ENCODE results near the gene SHH. TPM values are rescaled to one million over a fixed set of nuclear protein-coding genes. Genes with fewer than 3 reads are reported as not detected.

SHH gene
- total RNA-seq, 6 donors from 2014 or later = 6.1 to 9.6 (median 6.2) TPM

DNA sequence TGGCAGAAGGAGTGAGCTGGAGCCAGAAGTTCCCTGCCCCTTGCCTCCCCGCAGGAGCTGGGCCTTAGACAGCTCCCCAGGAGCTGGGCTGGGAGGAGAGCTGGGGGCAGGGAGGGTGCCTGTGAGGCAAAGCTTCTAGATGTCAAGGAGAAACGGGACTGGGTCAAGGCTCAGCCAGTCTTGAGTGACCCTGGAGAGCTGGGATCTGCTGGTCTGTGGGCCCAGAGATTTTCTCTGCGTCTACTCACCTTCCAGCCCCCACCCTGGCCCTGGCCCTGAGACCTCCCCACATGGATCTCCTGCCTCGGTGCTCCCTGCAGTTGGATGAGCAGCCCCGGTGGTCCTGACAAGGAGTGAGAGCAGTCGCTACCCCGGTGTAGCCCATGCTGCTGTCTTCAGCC lies 20.3 kb upstream of the SHH start:
- Histone ChIP-seq H3K9me3 (no peaks in the 10 kb centered on the region), H3K36me3 (no peaks in the 10 kb centered on the region), H3K27ac (no peak overlapping the region), H3K27me3 (no peaks in the 10 kb centered on the region), H3K4me1 (peaks cover 0 to 3% (median 0%) of the 10 kb centered on the region in 4 donors), H3K4me3 (no peak overlapping the region)
- TF ChIP-seq POLR2AphosphoS5 (IDR thresholded peaks at IDR 0.05) (no peak), EP300 (IDR thresholded peaks at IDR 0.05) (no peak), CTCF (IDR thresholded peaks at IDR 0.05) (no peak), POLR2A (IDR thresholded peaks at IDR 0.05) (no peak)
- peak in 1 of 2 donors; percentile 28 for DNase-seq
- WGBS, 2 donors = 71% methylated on average over 7 of the region's 7 CpGs; no CpG with 5 or more reads in 1 of the 2 donors
- no peak for ATAC-seq (ENCODE audit: low FRiP score in 2 of 2)

DNA sequence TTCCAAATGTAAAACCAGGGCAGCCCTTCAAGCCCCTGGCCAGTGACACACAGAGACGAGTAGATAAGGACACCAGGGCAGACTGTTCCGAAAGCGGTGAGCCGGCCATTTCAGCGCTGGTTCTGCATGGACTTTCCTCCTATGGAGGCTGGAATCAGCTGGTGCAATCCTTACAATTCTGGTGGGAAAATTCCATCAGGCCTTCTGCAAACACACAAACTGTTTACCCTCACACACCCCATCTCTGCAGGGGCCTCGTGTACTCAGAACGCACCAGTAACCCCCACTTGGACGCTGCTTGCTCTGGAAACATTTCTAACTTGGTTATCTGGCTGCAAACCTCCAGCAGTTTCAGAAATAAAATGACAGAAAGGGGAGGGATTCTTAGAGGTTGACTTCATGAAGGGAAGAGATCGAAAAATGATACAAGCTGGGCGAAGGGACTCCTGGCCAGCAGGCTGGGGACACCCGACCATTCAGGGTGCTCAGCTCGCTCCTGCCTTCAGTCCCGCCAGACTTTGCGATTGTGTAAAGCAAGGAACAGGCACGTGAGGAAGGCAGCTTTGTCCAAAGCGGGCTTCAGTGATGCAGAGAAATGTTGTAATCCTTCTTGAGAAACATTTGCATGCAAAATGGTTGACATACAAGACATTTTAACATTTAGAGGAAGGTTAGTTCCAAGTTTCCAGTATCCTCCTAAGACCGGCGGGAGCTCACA lies 19.7 kb upstream of the SHH start:
- WGBS, 2 donors = 68% methylated on average over 14 to 18 of the region's 18 CpGs
- Histone ChIP-seq H3K9me3 (no peaks in the 10 kb centered on the region), H3K27me3 (no peaks in the 10 kb centered on the region), H3K27ac (no peak overlapping the region), H3K36me3 (no peaks in the 10 kb centered on the region), H3K4me3 (no peak overlapping the region), H3K4me1 (peaks cover 0 to 3% (median 0%) of the 10 kb centered on the region in 4 donors)
- ATAC-seq (ENCODE audit: low FRiP score in 2 of 2) = no peak
- DNase-seq = no peak
- TF ChIP-seq POLR2A (IDR thresholded peaks at IDR 0.05) (no peak), CTCF (IDR thresholded peaks at IDR 0.05) (no peak), POLR2AphosphoS5 (IDR thresholded peaks at IDR 0.05) (no peak), EP300 (IDR thresholded peaks at IDR 0.05) (no peak)

GRCh38 chr7:155830961-155831806 lies 18.9 kb upstream of the SHH start:
- H3K4me3 ChIP-seq = no peak overlapping the region
- peaks cover 0 to 3% (median 0%) of the 10 kb centered on the region in 4 donors for H3K4me1 ChIP-seq
- H3K36me3 ChIP-seq = no peaks in the 10 kb centered on the region
- H3K27ac ChIP-seq = no peak overlapping the region
- H3K27me3 ChIP-seq = no peaks in the 10 kb centered on the region
- 83 to 89% methylated on average over 21 to 46 of the region's 46 CpGs for WGBS, 2 donors
- H3K9me3 ChIP-seq = no peaks in the 10 kb centered on the region
- DNase-seq (peak in 1 of 2 donors; percentile 69), ATAC-seq (ENCODE audit: low FRiP score in 2 of 2) (no peak)
- no peak for TF ChIP-seq POLR2A (IDR thresholded peaks at IDR 0.05)

- Histone ChIP-seq H3K4me3 (no peak overlapping the region), H3K9me3 (no peaks in the 10 kb centered on the region), H3K27me3 (no peaks in the 10 kb centered on the region), H3K27ac (no peak overlapping the region), H3K4me1 (peaks cover 0 to 3% (median 0%) of the 10 kb centered on the region in 4 donors), H3K36me3 (no peaks in the 10 kb centered on the region)
- ATAC-seq (ENCODE audit: low FRiP score in 2 of 2) = no peak
- WGBS, 2 donors = 80 to 83% methylated on average over 11 to 17 of the region's 17 CpGs
- DNase-seq = peak in 1 of 2 donors; percentile 64
- TF ChIP-seq POLR2A (IDR thresholded peaks at IDR 0.05) (no peak), EP300 (IDR thresholded peaks at IDR 0.05) (no peak), CTCF (IDR thresholded peaks at IDR 0.05) (no peak), POLR2AphosphoS5 (IDR thresholded peaks at IDR 0.05) (no peak)
These were observed 17.7 kb upstream of the SHH start for GRCh38 chr7:155829796-155830470.

DNA sequence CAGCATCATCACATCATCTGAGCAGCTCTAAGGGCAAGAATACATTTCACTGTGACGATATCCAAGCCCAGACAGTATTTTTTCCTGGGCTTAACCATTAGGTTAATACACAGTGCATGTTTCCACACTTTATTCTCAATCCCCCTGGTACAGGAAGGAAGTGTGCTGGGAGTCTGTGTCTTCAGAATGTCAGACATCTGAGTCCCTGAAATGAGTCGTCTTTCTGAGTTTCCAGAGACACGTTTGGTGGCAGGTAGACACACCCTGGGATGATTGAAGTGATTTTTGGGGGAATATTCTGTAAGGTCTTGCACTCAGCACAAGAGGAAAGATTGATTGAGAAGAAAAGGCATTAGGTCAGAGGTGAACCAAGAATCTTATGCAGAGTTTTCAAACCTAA lies 13.1 kb upstream of the SHH start:
- H3K27ac ChIP-seq = no peak overlapping the region
- H3K27me3 ChIP-seq = no peaks in the 10 kb centered on the region
- no peak overlapping the region for H3K4me3 ChIP-seq
- WGBS, 2 donors = 45 to 53% methylated on average over 3 of the region's 3 CpGs
- H3K9me3 ChIP-seq = no peaks in the 10 kb centered on the region
- DNase-seq (no peak), ATAC-seq (ENCODE audit: low FRiP score in 2 of 2) (no peak)
- no peak for TF ChIP-seq POLR2AphosphoS5 (IDR thresholded peaks at IDR 0.05)
- TF ChIP-seq CTCF (IDR thresholded peaks at IDR 0.05) = no peak
- TF ChIP-seq POLR2A (IDR thresholded peaks at IDR 0.05) = no peak
- TF ChIP-seq EP300 (IDR thresholded peaks at IDR 0.05) = no peak
- no peaks in the 10 kb centered on the region for H3K36me3 ChIP-seq
- H3K4me1 ChIP-seq = no peaks in the 10 kb centered on the region

Measured in upper lobe of left lung (tissue), 6 donors.